NT2/D1 (cell line): ENCODE data around the gene OR7G1.

Experiments
- SUZ12 ChIP-seq: IDR thresholded peaks from 2 replicates; pipeline ENCODE4 v1.6.1; 2011; ENCODE audit not compliant: insufficient read length, insufficient read depth; ENCODE audit errors: extremely low read depth
- YY1 ChIP-seq: IDR thresholded peaks from 2 replicates; pipeline ENCODE4 v1.6.1; 2011; ENCODE audit not compliant: insufficient read length, insufficient read depth
- ZNF274 ChIP-seq: IDR thresholded peaks from 2 replicates; pipeline ENCODE4 v1.6.1; 2011; ENCODE audit warnings: mild to moderate bottlenecking, low read depth, low read length

GRCh38 chr19:9076901-9077300, 38.7 kb downstream of the OR7G1 start:
- TF ChIP-seq ZNF274 (no peak), SUZ12 (no peak), YY1 (no peak)
